Epidermal melanocyte (primary cell): ENCODE measurements around the gene ITGB5.

Experiments
- DNase-seq: peaks from one replicate; pipeline ENCODE4 v3.0.0; 2011; ENCODE audit warnings: low spot score; ENCODE audit not compliant: insufficient read length

Gene ITGB5

GRCh38 chr3:124896824-124897526 is 9.8 kb upstream of the ITGB5 start:
- DNase-seq: no peak

GRCh38 chr3:124895756-124896155 is 8.6 kb upstream of the ITGB5 start:
- no peak for DNase-seq

- no peak for DNase-seq
Measured at GRCh38 chr3:124893526-124893925, 6.4 kb upstream of the ITGB5 start.

GRCh38 chr3:124890573-124891190 is 3.5 kb upstream of the ITGB5 start:
- no peak for DNase-seq

GRCh38 chr3:124888482-124889441 is 1.6 kb upstream of the ITGB5 start:
- DNase-seq: no peak

- no peak for DNase-seq
Measured at GRCh38 chr3:124887932-124888298, 750 bp upstream of the ITGB5 start.

GRCh38 chr3:124886168-124887056 is 753 bp downstream of the ITGB5 start:
- DNase-seq: no peak

GRCh38 chr3:124885466-124886167 is 1.5 kb downstream of the ITGB5 start:
- DNase-seq: no peak

- DNase-seq: no peak
Measured at GRCh38 chr3:124884474-124885101, 2.6 kb downstream of the ITGB5 start.

- DNase-seq: no peak
Measured at GRCh38 chr3:124883766-124884473, 3.2 kb downstream of the ITGB5 start.

GRCh38 chr3:124882816-124883747 is 4.1 kb downstream of the ITGB5 start:
- DNase-seq: no peak

- no peak for DNase-seq
Measured at GRCh38 chr3:124881976-124882697, 5.0 kb downstream of the ITGB5 start.

GRCh38 chr3:124879337-124879680 is 7.9 kb downstream of the ITGB5 start:
- no peak for DNase-seq

GRCh38 chr3:124878561-124879336 is 8.4 kb downstream of the ITGB5 start:
- DNase-seq: peak; percentile 49

GRCh38 chr3:124877674-124878073 is 9.5 kb downstream of the ITGB5 start:
- DNase-seq: no peak

- no peak for DNase-seq
Measured at GRCh38 chr3:124876401-124876878, 10.7 kb downstream of the ITGB5 start.

- no peak for DNase-seq
Measured at GRCh38 chr3:124873226-124873625, 13.9 kb downstream of the ITGB5 start.
